HG02973 (cell line): ENCODE results near the gene RNU1-4.
"Not testable (repeated sequence)": the region's sequence is repeated elsewhere in the genome, so short reads cannot be mapped to it uniquely, and the experiment has no call there.

Experiments used
- ATAC-seq: cut with Tn5 transposase; IDR thresholded peaks from one replicate; pipeline ENCODE4 v1.9.1; 2021; ENCODE audit warnings: moderate library complexity; ENCODE audit not compliant: unreplicated experiment

Gene RNU1-4

GRCh38 chr1:16764820-16765655 is 24.7 kb downstream of the RNU1-4 start:
- ATAC-seq, result not testable (repeated sequence)

GRCh38 chr1:16765731-16766605 is 25.7 kb downstream of the RNU1-4 start:
- ATAC-seq, result not testable (repeated sequence)

- ATAC-seq, result not testable (repeated sequence)
Measured at GRCh38 chr1:16766689-16767256, 26.5 kb downstream of the RNU1-4 start.

GRCh38 chr1:16770139-16770759 is 29.9 kb downstream of the RNU1-4 start:
- ATAC-seq, result not testable (repeated sequence)

DNA sequence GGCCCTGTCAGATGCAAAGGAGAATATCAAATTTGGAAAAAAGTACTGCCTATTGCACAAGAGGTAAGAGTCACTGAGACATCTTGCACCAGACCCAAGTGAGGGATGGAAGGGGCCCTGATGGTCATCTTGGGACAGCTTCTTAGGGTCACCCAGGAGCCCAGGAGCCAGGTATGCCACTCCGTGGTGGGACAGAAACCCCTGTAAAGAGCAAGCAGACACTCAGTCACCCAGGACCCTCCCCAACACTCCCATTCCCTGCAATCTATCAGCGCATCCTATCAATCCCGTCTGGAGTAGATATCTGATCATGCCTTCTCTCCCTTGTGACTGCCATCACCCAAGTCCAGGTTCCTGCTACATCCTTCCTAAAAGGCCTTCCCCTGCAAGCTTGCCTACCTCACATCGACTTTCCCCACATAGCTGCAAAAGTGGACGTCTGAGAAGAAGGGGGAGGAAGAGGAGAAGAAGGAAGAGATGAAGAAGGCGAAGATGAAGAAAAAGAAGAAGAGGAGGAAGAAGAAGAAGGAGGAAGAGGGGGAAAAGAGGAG is 30.7 kb downstream of the RNU1-4 start:
- not testable (repeated sequence) for ATAC-seq

DNA sequence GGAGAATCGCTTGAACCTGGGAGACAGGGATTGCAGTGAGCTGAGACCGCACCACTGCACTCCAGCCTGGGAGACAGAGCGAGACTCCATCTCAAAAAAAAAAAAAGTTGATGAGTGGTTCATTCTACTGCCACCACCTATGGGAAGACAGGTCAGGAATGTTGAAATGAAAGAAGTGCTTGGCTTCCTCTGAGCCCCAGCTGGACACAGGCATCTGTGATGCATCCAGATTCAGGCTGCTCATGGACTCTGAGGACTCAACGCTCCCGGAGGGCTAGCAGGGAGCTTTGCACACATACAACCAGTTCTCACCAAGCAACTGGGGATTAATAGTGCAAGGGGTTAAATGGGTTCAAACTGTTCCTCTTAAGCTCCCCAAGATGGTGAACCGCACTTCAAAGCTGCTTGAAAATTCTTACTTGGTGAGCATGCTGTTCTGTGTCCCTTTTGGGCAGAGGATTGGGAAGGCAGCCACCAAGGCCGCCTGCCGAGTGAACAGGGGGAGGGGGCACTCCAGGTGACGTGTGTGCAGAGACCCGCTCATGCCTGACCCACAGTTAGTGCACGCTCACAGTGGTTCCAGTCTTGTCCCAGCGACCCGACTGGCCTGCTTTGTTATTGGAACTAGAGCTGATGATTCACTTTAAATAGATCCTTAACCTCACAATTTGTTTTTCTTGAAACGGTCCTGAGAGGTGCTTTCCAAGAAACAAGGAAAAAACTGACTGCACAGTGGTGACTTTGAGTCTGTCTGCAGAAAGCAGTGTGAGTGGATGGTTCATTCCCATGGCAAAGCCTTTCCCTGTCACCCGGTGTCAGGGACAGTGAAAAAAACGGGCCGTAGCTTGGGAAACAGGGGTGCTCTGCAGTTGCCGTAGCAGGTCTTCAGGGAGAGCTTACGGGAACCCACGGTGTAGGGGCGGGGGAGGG is 32.2 kb downstream of the RNU1-4 start:
- not testable (repeated sequence) for ATAC-seq

GRCh38 chr1:16773205-16773596 is 32.9 kb downstream of the RNU1-4 start:
- ATAC-seq, result not testable (repeated sequence)

- not testable (repeated sequence) for ATAC-seq
Measured at GRCh38 chr1:16773723-16774122, 33.4 kb downstream of the RNU1-4 start.

DNA sequence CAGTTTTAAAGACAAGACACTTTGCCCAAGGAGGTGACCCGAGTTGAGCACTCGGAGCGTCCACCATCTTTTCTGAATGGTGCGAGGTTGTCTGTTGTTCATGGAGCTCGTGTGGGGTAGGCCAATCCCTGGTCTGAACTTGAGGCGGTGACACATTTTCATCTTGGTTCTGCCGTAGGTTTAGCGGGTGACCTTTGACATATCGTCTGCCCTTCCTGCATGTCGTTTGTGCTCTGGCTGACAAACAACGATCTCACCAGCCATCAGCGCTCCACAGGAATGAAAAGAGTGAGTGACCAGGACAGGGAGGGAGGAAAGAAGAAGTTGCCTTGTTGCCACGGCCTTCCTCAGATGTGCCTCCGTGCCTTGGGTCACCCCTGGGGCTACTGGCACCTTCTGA is 34.5 kb downstream of the RNU1-4 start:
- ATAC-seq, result not testable (repeated sequence)

DNA sequence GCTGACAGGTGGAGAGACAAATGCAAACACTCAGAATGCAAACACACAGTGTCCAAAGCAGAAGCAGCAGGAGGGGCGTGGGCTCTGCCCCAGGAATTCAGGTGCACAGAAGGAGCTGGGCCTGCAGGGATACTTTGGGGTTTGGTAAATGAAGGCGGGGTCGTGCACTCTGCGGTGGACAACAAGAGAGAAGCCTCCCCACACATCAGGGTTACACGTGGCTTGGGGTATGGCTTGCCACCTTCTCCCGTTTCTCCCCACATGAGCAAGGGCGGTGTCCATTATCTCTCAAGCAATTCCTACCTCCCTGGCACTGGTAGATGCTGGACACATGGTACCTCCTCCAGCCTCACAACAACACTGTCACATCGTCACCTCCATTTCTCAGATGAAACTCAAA is 35.0 kb downstream of the RNU1-4 start:
- ATAC-seq, result not testable (repeated sequence)

GRCh38 chr1:16776248-16776647 is 35.9 kb downstream of the RNU1-4 start:
- not testable (repeated sequence) for ATAC-seq

DNA sequence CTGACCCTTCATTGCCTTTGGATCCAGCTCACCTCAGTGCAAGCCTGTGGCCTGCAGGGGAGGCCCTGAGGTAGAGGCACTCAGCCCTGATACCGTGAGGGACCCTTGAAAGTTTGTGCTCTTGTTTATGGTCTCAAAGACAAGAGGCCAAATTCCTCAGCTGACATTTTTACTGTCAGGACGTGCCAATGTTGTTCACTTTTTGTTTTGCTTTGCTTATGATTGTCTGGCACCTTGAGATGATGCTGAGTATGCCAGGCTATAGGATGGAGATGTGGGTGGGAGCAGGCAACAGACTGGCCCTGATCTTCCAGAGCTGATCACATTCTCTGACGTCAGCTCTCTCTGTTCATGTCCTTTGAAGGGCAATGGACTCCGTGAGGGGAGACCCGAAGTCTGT is 36.5 kb downstream of the RNU1-4 start:
- ATAC-seq, result not testable (repeated sequence)

- not testable (repeated sequence) for ATAC-seq
Measured at GRCh38 chr1:16777821-16778220, 37.5 kb downstream of the RNU1-4 start.

DNA sequence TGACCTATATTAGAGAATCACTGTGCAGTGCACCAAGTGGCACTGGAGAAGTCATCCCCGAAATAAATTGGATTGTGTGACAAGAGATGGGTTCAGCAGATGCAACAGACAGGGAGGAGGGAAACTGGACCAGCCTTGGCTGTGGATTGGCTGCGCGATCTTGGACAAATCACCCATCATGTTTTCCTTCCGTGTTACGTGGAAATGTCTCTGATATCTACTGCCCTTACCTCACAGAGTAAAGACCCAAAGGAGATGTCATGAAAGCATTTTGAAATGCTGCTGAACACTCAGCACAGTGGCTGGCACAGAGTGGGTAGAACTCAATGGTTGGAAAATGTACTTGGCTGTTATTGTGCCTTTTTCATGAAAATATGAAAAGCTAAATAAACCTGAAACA is 39.2 kb downstream of the RNU1-4 start:
- ATAC-seq, result not testable (repeated sequence)

GRCh38 chr1:16781033-16781432 is 40.7 kb downstream of the RNU1-4 start:
- not testable (repeated sequence) for ATAC-seq

DNA sequence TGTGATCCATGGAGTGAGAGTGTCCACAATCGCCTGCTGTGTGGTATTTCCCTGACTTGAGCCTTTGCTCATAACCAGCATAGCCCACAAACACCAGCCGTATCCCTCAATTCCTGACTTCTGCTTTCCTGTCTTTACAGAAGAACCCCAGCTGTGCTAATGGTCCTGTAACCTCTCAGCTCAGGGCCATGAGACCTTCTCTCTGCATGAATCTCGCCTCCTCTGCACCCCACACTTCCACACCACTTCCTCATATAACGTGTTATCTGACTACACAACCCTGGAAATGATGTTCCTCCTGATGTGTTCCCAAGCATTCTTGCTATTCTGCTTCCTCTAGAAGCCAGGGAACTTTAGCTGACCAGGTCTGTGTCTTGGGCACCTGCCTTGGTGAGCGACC is 41.3 kb downstream of the RNU1-4 start:
- not testable (repeated sequence) for ATAC-seq

DNA sequence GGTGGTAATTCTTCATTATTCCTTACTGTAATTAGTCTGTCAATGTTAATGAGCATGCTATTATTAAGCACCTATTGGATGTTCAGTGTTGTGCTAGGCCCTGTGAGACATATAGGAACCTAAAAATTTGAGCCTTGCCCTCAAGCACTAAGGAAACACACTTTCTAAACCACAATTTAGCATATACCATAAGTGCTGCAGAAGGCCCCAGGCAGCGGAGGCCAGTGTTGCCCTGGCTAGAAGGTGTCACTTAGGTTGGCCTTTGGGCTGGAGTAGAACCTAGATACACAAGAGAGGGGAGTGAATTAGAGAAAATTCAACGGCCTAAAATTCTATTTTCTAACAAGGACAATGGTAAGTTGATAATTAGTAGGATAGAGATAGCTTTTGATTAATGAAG is 44.6 kb downstream of the RNU1-4 start:
- ATAC-seq, result not testable (repeated sequence)

DNA sequence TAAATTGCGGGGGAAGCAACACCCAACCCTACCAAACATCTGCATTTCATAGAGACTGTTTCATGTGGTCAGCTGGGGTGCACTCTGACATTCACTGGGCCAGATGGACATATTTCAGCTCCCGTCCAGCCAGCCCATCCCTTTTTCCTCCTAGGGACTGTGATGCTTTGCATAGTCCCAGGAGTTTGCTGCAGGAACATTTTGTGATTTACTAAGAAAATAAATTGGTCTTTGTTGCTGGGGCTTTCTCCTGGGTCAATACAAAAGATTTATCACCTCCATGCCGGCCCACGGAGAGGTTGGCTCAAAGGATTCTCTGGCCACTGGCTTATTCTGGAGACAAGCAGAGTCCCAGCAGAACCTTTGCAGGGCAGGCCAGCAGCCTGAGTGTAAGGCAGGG is 46.0 kb downstream of the RNU1-4 start:
- not testable (repeated sequence) for ATAC-seq

- ATAC-seq, result not testable (repeated sequence)
Measured at GRCh38 chr1:16787175-16787574, 46.9 kb downstream of the RNU1-4 start.
